ENCODE measurements around the gene INPP5A.

DNA sequence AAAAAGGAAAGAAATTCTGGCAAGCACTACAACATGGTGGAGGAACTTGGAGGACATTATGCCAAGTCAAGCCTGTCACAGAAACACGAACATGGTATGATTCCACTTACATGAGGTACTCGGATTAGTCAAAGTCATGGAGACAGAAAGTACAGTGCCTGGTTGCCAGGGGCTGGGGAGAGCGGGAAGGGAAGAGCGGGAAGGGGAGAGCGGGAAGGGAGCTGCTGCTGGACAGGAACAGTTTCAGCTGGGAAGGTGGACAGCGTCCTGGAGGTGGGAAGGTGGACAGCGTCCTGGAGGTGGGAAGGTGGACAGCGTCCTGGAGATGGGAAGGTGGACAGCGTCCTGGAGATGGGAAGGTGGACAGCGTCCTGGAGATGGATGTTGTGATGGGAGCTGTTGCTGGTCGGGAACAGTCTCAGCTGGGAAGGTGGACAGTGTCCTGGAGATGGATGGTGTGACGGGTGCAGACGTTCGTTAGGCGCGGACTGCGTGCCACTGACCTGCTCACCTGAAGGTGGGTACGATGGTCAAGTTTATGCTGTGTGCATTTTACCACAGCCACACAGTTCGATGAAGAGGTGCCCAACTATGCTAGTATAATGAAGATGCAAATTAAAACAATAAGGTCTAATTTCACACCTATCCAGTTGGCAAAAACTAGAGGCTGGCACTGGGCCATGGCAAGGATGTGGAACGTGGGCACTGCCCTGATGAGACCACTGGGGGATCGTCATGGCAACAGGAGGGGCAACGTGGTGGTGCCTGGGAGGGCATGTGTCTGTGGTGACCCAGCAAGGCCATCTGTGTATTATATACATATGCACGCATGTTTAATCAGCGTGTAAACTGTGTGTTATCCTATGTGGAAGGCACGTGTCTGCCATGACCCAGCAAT, 144.5 kb downstream of the INPP5A start:
- TF ChIP-seq POLR2A (IDR thresholded peaks at IDR 0.05): no peak
- TF ChIP-seq, protein P1, sequence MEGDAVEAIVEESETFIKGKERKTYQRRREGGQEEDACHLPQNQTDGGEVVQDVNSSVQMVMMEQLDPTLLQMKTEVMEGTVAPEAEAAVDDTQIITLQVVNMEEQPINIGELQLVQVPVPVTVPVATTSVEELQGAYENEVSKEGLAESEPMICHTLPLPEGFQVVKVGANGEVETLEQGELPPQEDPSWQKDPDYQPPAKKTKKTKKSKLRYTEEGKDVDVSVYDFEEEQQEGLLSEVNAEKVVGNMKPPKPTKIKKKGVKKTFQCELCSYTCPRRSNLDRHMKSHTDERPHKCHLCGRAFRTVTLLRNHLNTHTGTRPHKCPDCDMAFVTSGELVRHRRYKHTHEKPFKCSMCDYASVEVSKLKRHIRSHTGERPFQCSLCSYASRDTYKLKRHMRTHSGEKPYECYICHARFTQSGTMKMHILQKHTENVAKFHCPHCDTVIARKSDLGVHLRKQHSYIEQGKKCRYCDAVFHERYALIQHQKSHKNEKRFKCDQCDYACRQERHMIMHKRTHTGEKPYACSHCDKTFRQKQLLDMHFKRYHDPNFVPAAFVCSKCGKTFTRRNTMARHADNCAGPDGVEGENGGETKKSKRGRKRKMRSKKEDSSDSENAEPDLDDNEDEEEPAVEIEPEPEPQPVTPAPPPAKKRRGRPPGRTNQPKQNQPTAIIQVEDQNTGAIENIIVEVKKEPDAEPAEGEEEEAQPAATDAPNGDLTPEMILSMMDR (IDR thresholded peaks at IDR 0.05): no peak
- TF ChIP-seq POLR2AphosphoS5 (IDR thresholded peaks at IDR 0.05): no peak

Data from transverse colon (tissue), 4 donors.